Adrenal gland (tissue), 12 donors: ENCODE data around the gene SPRED2. TPM values are rescaled to one million over a fixed set of nuclear protein-coding genes. Genes with fewer than 3 reads are reported as not detected.

ENCODE experiments used
- DNase-seq, 7 donors: peaks; one replicate each; pipeline ENCODE4 v3.0.0-alpha.2; 2019 to 2020
- H3K27ac ChIP-seq, 5 donors: fragments of 200-600 bp; sonication (generic) in 4 of 5; 1 replicate in 3 of 5; 2 replicates in 2 of 5; pipeline versions ENCODE4 v1.5.1 to v1.8.0; 2016 to 2020; ENCODE audit warnings: mild to moderate bottlenecking in 1 of 5
- H3K27me3 ChIP-seq: fragments of 200-600 bp; 2 replicates; pipeline ENCODE4 v1.8.0; 2021
- H3K36me3 ChIP-seq, 2 donors: fragments of 200-600 bp; replicated peaks in 1 of 2; 1 replicate in 1 of 2; 2 replicates in 1 of 2; pipeline versions ENCODE4 v1.5.1 to v1.8.0; 2018 to 2022
- H3K4me1 ChIP-seq, 2 donors: fragments of 200-600 bp; replicated peaks in 1 of 2; 1 replicate in 1 of 2; 2 replicates in 1 of 2; pipeline versions ENCODE4 v1.5.1 to v1.8.0; 2018 to 2021
- H3K4me3 ChIP-seq, 4 donors: fragments of 200-600 bp; sonication (generic) in 3 of 4; one replicate each; pipeline ENCODE4 v1.5.1; 2016 to 2018
- H3K9me3 ChIP-seq, 3 donors: fragments of 200-600 bp; sonication (generic) in 1 of 3; replicated peaks in 1 of 3; 1 replicate in 2 of 3; 2 replicates in 1 of 3; pipeline versions ENCODE4 v1.5.1 to v1.8.0; 2016 to 2021
- CTCF ChIP-seq, 6 experiments: fragments of 450-650 bp in 4 of 6; fragments of 200-600 bp in 2 of 6; sonication (generic) in 1 of 6; IDR thresholded peaks; 1 replicate in 5 of 6; 2 replicates in 1 of 6; pipeline versions ENCODE4 v1.5.1 to v1.8.0; 2016 to 2021; ENCODE audit warnings: antibody characterized with exemption in 6 of 6, mild to moderate bottlenecking in 2 of 6, moderate library complexity in 1 of 6
- POLR2A ChIP-seq, 2 donors: fragments of 450-650 bp; IDR thresholded peaks; one replicate each; pipeline ENCODE4 v1.6.1; 2017; ENCODE audit warnings: antibody characterized with exemption in 2 of 2, mild to moderate bottlenecking in 2 of 2, moderate library complexity in 1 of 2
- WGBS, 4 donors: extraction: QIAGEN DNeasy Blood & Tissue Kit in 2 of 4; methylation state at CpG; one replicate each; pipeline versions ENCODE4 v1.1.5 to v1.1.7; 2013 to 2017; 5-methylcytosine and 5-hydroxymethylcytosine counted together
- intact Hi-C, 2 donors: fragments of 100-400 bp; cut with DNase I; formaldehyde crosslinking; loops; one replicate each; pipeline versions ENCODE4 v1.14.1 to v1.15.0; 2022 to 2023
- polyA plus RNA-seq, 3 donors: library from polyadenylated mRNA; stranded (reverse); fragments of 200-250 nt in 2 of 3; fragments of 350-450 nt in 1 of 3; fragmentation: Illumina TruSeq in 1 of 3; extraction: RNeasy Lipid Tissue Mini Kit (QIAGEN cat#74804) in 1 of 3; gene quantifications; one replicate each; pipeline ENCODE4 v1.2.3, GENCODE V29; 2013 to 2014
- total RNA-seq, 9 donors: library from RNA; depleted of rRNA in 4 of 9; stranded (reverse); fragments of >200 nt in 4 of 9; fragments of 120-200 nt in 1 of 9; fragmentation: NEBNext Ultra II Directional in 1 of 9; extraction: Animal tissue kit (Norgen Biotek cat#: 25700) in 1 of 9; gene quantifications; one replicate each; pipeline versions ENCODE4 v1.1.0 to v1.2.4, GENCODE V29; 2013 to 2023
- donor health status: healthy with polysubstance abuse.
- donor health status: Bipolar disorder and iron deficiency.
- donor health status: DM: yes; HTN: yes; CAD: no.
- donor health status: DM: no; HTN: no; CAD: no.
- donor health status: DM: no; HTN: no; CAD: no.
- donor health status: DM: yes; HTN: yes; CAD: no.

SPRED2 gene
- total and polyA plus RNA-seq, 12 donors: 5.2 to 28.4 (median 16.0) TPM

- Histone ChIP-seq H3K4me1 (peaks cover 0 to 8% of the 10 kb centered on the region in 2 donors), H3K9me3 (no peaks in the 10 kb centered on the region), H3K36me3 (peaks cover 0 to 22% of the 10 kb centered on the region in 2 donors), H3K27ac (no peak overlapping the region), H3K27me3 (no peaks in the 10 kb centered on the region), H3K4me3 (no peak overlapping the region)
- DNase-seq: no peak
- intact Hi-C loops: loop anchor here (5.0 to 10.0 kb wide), 2 partner anchors 169 to 287 kb away; partner anchors contain the start of gene SPRED2 (in 1 of the 2)
- TF ChIP-seq POLR2A (IDR thresholded peaks at IDR 0.05): no peak
- no peak for TF ChIP-seq CTCF (IDR thresholded peaks at IDR 0.05)
Observed at GRCh38 chr2:65265671-65266045, 166.7 kb downstream of the SPRED2 start.

- no peak for TF ChIP-seq POLR2A (IDR thresholded peaks at IDR 0.05)
- peak; percentile 63 to 84 (median 74) for TF ChIP-seq CTCF (IDR thresholded peaks at IDR 0.05)
- Histone ChIP-seq H3K27me3 (no peaks in the 10 kb centered on the region), H3K4me3 (no peak overlapping the region), H3K36me3 (peaks cover 0 to 22% of the 10 kb centered on the region in 2 donors), H3K4me1 (peaks cover 0 to 8% of the 10 kb centered on the region in 2 donors), H3K27ac (no peak overlapping the region), H3K9me3 (no peaks in the 10 kb centered on the region)
- intact Hi-C loops: loop anchor here (5.0 to 10.0 kb wide), 2 partner anchors 170 to 287 kb away; partner anchors contain the start of gene SPRED2 (in 1 of the 2)
- peak in 6 of 7 donors; percentile 35 to 58 (median 40) for DNase-seq
- WGBS, 4 donors: 31 to 40% (median 38%) methylated on average over 8 of the region's 8 CpGs
Observed at GRCh38 chr2:65264821-65265670, 167.4 kb downstream of the SPRED2 start.

DNA sequence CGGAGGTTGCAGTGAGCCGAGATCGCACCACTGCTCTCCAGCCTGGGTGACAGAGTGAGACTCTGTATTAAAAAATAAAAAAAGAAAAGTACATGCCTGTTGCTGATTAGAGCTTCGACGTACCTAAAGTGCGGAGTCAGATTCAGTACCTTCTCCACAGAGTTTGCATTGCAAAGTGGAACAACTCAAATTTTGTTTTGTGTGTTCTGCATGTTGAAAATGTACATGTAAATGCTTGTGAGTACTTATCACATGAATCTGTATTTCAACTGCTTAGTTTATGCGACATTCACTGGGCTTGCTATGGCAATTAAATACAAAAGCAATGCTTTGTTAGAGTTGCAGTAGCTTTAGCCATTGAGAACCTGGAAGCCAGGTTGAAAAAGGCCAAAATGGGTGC lies 168.4 kb downstream of the SPRED2 start:
- no peak for DNase-seq
- Histone ChIP-seq H3K9me3 (no peaks in the 10 kb centered on the region), H3K4me1 (peaks cover 0 to 8% of the 10 kb centered on the region in 2 donors), H3K36me3 (peaks cover 0 to 27% of the 10 kb centered on the region in 2 donors), H3K27ac (no peak overlapping the region), H3K4me3 (no peak overlapping the region), H3K27me3 (no peaks in the 10 kb centered on the region)
- WGBS, 4 donors: 94 to 98% (median 95%) methylated on average over 7 of the region's 7 CpGs
- intact Hi-C loops: loop anchor here in 1 of 2 donors (10.0 kb wide), 1 partner anchor 171 kb away; the partner anchor contains the start of gene SPRED2
- TF ChIP-seq CTCF (IDR thresholded peaks at IDR 0.05): no peak
- TF ChIP-seq POLR2A (IDR thresholded peaks at IDR 0.05): no peak

GRCh38 chr2:65263262-65263661 lies 169.1 kb downstream of the SPRED2 start:
- H3K4me3 ChIP-seq: no peak overlapping the region
- WGBS, 4 donors: 73 to 100% (median 82%) methylated on average over 1 of the region's 1 CpG
- peak overlapping the region in 1 of 5 donors; percentile 57 for H3K27ac ChIP-seq
- no peaks in the 10 kb centered on the region for H3K27me3 ChIP-seq
- intact Hi-C loops: loop anchor here in 1 of 2 donors (10.0 kb wide), 1 partner anchor 172 kb away; the partner anchor contains the start of gene SPRED2
- TF ChIP-seq CTCF (IDR thresholded peaks at IDR 0.05) (no peak), POLR2A (IDR thresholded peaks at IDR 0.05) (no peak)
- no peaks in the 10 kb centered on the region for H3K9me3 ChIP-seq
- peaks cover 0 to 34% of the 10 kb centered on the region in 2 donors for H3K36me3 ChIP-seq
- peaks cover 0 to 8% of the 10 kb centered on the region in 2 donors for H3K4me1 ChIP-seq
- DNase-seq: no peak
